GM18517 (cell line): ENCODE measurements around the gene HORMAD1.
A peak's percentile ranks its signal among the peaks of the same experiment; 100 is the strongest.
"Not testable (repeated sequence)": the region's sequence is repeated elsewhere in the genome, so short reads cannot be mapped to it uniquely, and the experiment has no call there.

Experiments used
- ATAC-seq: cut with Tn5 transposase; IDR thresholded peaks from one replicate; pipeline ENCODE4 v1.9.1; 2021; ENCODE audit warnings: mild to moderate bottlenecking, moderate library complexity; ENCODE audit not compliant: unreplicated experiment

The HORMAD1 gene

GRCh38 chr1:150703427-150703826 is 17.3 kb downstream of the HORMAD1 start:
- no peak for ATAC-seq

- peak; percentile 98 for ATAC-seq
Measured at GRCh38 chr1:150696995-150697927, 23.4 kb downstream of the HORMAD1 start, which contains the start of gene GOLPH3L. GOLPH3L (minus strand) TSS chr1:150697154; CDS start chr1:150694838, 2,316 bp downstream.

GRCh38 chr1:150696590-150696989 is 24.1 kb downstream of the HORMAD1 start:
- ATAC-seq: no peak

GRCh38 chr1:150696162-150696561 is 24.5 kb downstream of the HORMAD1 start:
- no peak for ATAC-seq

- ATAC-seq: no peak
Measured at GRCh38 chr1:150695561-150695960, 25.1 kb downstream of the HORMAD1 start.

- no peak for ATAC-seq
Measured at GRCh38 chr1:150692720-150693119, 28.0 kb downstream of the HORMAD1 start.

GRCh38 chr1:150688763-150689162 is 31.9 kb downstream of the HORMAD1 start:
- ATAC-seq: no peak

GRCh38 chr1:150686275-150686674 is 34.4 kb downstream of the HORMAD1 start:
- ATAC-seq: no peak

- no peak for ATAC-seq
Measured at GRCh38 chr1:150683914-150684313, 36.8 kb downstream of the HORMAD1 start.

GRCh38 chr1:150678988-150679387 is 41.7 kb downstream of the HORMAD1 start:
- ATAC-seq: no peak

GRCh38 chr1:150674881-150675280 is 45.8 kb downstream of the HORMAD1 start:
- no peak for ATAC-seq

- no peak for ATAC-seq
Measured at GRCh38 chr1:150663321-150663720, 57.4 kb downstream of the HORMAD1 start.

- ATAC-seq: no peak
Measured at GRCh38 chr1:150662811-150663210, 57.9 kb downstream of the HORMAD1 start.

- ATAC-seq: no peak
Measured at GRCh38 chr1:150661156-150661555, 59.5 kb downstream of the HORMAD1 start.

- ATAC-seq: no peak
Measured at GRCh38 chr1:150660584-150660983, 60.1 kb downstream of the HORMAD1 start.

- ATAC-seq: not testable (repeated sequence)
Measured at GRCh38 chr1:150657064-150657463, 63.6 kb downstream of the HORMAD1 start.

- ATAC-seq: not testable (repeated sequence)
Measured at GRCh38 chr1:150654635-150655034, 66.1 kb downstream of the HORMAD1 start.

- ATAC-seq: no peak
Measured at GRCh38 chr1:150650193-150650592, 70.5 kb downstream of the HORMAD1 start.

- no peak for ATAC-seq
Measured at GRCh38 chr1:150649441-150650075, 71.1 kb downstream of the HORMAD1 start.
